GM12878 (cell line): ENCODE data around the gene SLC12A7. TPM values are rescaled to one million over a fixed set of nuclear protein-coding genes. Genes with fewer than 3 reads are reported as not detected.
"Not testable (repeated sequence)": the region's sequence is repeated elsewhere in the genome, so short reads cannot be mapped to it uniquely, and the experiment has no call there.

ENCODE experiments used
- ATAC-seq: fragments of 200-7000 bp; cut with Tn5 transposase; 3 replicates; pipeline ENCODE4 v1.9.1; 2020; ENCODE audit warnings: mild to moderate bottlenecking, moderate library complexity
- BruUV-seq: library from RNA; stranded (reverse); fragments of 400-500 nt; replicated peaks from 2 replicates; lab custom pipeline; 2021; lab: Mats Ljungman, UMichigan
- CTCF ChIA-PET: fragments of 300-600 bp; sonication (Branson Sonifier 250); formaldehyde crosslinking; extraction: SDS; loops from one replicate; lab custom pipeline; 2021; ENCODE audit warnings: inconsistent platforms; lab: Yijun Ruan, JAX
- POLR2A ChIA-PET: fragments of 350-600 bp; formaldehyde crosslinking; extraction: SDS; loops from one replicate; lab custom pipeline; 2021; ENCODE audit warnings: inconsistent platforms; lab: Charles Lee
- RAD21 ChIA-PET: fragments of 300-600 bp; sonication (Branson Sonifier 250); formaldehyde crosslinking; loops from one replicate; lab custom pipeline; 2023; ENCODE audit warnings: antibody characterized with exemption; ENCODE audit not compliant: unreplicated experiment; lab: Charles Lee
- SMC1A ChIA-PET: fragments of 300-600 bp; sonication (Branson Sonifier 250); formaldehyde crosslinking; loops from one replicate; lab custom pipeline; 2023; ENCODE audit not compliant: unreplicated experiment, uncharacterized antibody; lab: Charles Lee
- DNase-seq: peaks from one replicate; pipeline ENCODE4 v3.0.0-alpha.2; 2011; ENCODE audit warnings: low read depth, low spot score
- FAIRE-seq: peaks from 3 replicates; lab custom pipeline; 2011; peaks lifted over from hg19 to GRCh38; lab: Jason Lieb, UNC
- H2AFZ ChIP-seq: 2 replicates; pipeline ENCODE4 v1.6.0; 2011; ENCODE audit warnings: low read depth, low read length, control low read depth; ENCODE audit not compliant: control insufficient read depth
- H3K27ac ChIP-seq: 2 replicates; pipeline ENCODE4 v1.5.1; 2011; ENCODE audit warnings: control low read depth; ENCODE audit not compliant: control insufficient read depth, insufficient read depth
- H3K27me3 ChIP-seq, 2 experiments: replicated peaks in 1 of 2; 2 replicates each; pipeline versions ENCODE4 v1.6.0 to v1.6.1; 2011; ENCODE audit warnings: low read length in 1 of 2; ENCODE audit not compliant: control insufficient read depth in 2 of 2, insufficient read depth in 2 of 2
- H3K36me3 ChIP-seq, 2 experiments: 2 replicates each; pipeline ENCODE4 v1.5.1; 2011; ENCODE audit warnings: low read length in 1 of 2; ENCODE audit not compliant: control insufficient read depth in 2 of 2, insufficient read depth in 2 of 2
- H3K4me1 ChIP-seq: 2 replicates; pipeline ENCODE4 v1.6.1; 2011; ENCODE audit warnings: mild to moderate bottlenecking, low read length, moderate library complexity, mixed read lengths; ENCODE audit not compliant: control insufficient read depth, insufficient read depth
- H3K4me2 ChIP-seq: 2 replicates; pipeline ENCODE4 v1.6.0; 2011; ENCODE audit warnings: control low read depth; ENCODE audit not compliant: control insufficient read depth, insufficient read depth
- H3K4me3 ChIP-seq: fragments of 200-600 bp; sonication (generic); 2 replicates; pipeline ENCODE4 v1.5.1; 2016
- H3K79me2 ChIP-seq: 2 replicates; pipeline ENCODE4 v1.6.0; 2011; ENCODE audit warnings: low read length; ENCODE audit not compliant: control insufficient read depth, insufficient read depth
- H3K9ac ChIP-seq: 2 replicates; pipeline ENCODE4 v1.8.0; 2011; ENCODE audit warnings: low read length, control low read depth, mixed read lengths; ENCODE audit not compliant: control insufficient read depth, insufficient read depth
- H3K9me3 ChIP-seq: replicated peaks from 3 replicates; pipeline ENCODE4 v1.5.1; 2011; ENCODE audit warnings: mild to moderate bottlenecking, low read length; ENCODE audit not compliant: control insufficient read depth, insufficient read depth
- H4K20me1 ChIP-seq: 2 replicates; pipeline ENCODE4 v1.6.0; 2011; ENCODE audit not compliant: control insufficient read depth, insufficient read depth
- ATF7 ChIP-seq: fragments of 450-650 bp; IDR thresholded peaks from 2 replicates; pipeline ENCODE4 v1.6.1; 2016; ENCODE audit warnings: low read depth, mild to moderate bottlenecking
- CHD4 ChIP-seq: fragments of 200-600 bp; sonication (generic); IDR thresholded peaks from 2 replicates; pipeline ENCODE4 v1.6.1; 2016; ENCODE audit warnings: mild to moderate bottlenecking
- EGR1 ChIP-seq, 2 experiments: IDR thresholded peaks; 1 replicate in 1 of 2; 2 replicates in 1 of 2; pipeline ENCODE4 v1.6.1; 2011 to 2012; ENCODE audit warnings: low read depth in 2 of 2, low read length in 2 of 2, borderline replicate concordance in 1 of 2, mild to moderate bottlenecking in 1 of 2, moderate library complexity in 1 of 2
- FOXM1 ChIP-seq: IDR thresholded peaks from 2 replicates; pipeline ENCODE4 v1.6.1; 2012; ENCODE audit warnings: low read depth, mild to moderate bottlenecking, inconsistent platforms, low read length, moderate library complexity
- GABPA ChIP-seq: IDR thresholded peaks from 2 replicates; pipeline ENCODE4 v1.6.1; 2014; ENCODE audit warnings: antibody characterized with exemption, low read depth, mild to moderate bottlenecking, inconsistent platforms
- GATAD2B ChIP-seq: fragments of 450-650 bp; conservative IDR thresholded peaks from 2 replicates; pipeline ENCODE4 v1.6.1; 2017; ENCODE audit warnings: low read depth, mild to moderate bottlenecking, moderate library complexity
- HDGF ChIP-seq: fragments of 450-650 bp; IDR thresholded peaks from 2 replicates; pipeline ENCODE4 v1.6.1; 2016; ENCODE audit warnings: antibody characterized with exemption
- IRF4 ChIP-seq: IDR thresholded peaks from 2 replicates; pipeline ENCODE4 v1.6.1; 2011; ENCODE audit warnings: low read depth, low read length
- KLF5 ChIP-seq: fragments of 450-650 bp; IDR thresholded peaks from 2 replicates; pipeline ENCODE4 v1.6.1; 2014; ENCODE audit warnings: mild to moderate bottlenecking; ENCODE audit not compliant: partially characterized antibody
- NFXL1 ChIP-seq: fragments of 450-650 bp; IDR thresholded peaks from 2 replicates; pipeline ENCODE4 v1.6.1; 2017; ENCODE audit warnings: antibody characterized with exemption, mild to moderate bottlenecking, borderline replicate concordance
- SIN3A ChIP-seq: IDR thresholded peaks from 2 replicates; pipeline ENCODE4 v1.6.1; 2012; ENCODE audit warnings: low read depth, low read length, improper control_type of control experiment
- SREBF2 ChIP-seq: IDR thresholded peaks from 2 replicates; pipeline ENCODE4 v1.6.1; 2012; ENCODE audit warnings: mild to moderate bottlenecking, low read length
- SUPT20H ChIP-seq: IDR thresholded peaks from 2 replicates; pipeline ENCODE4 v1.6.1; 2011; ENCODE audit warnings: low read depth, mild to moderate bottlenecking, low read length, moderate library complexity, borderline replicate concordance; ENCODE audit not compliant: control insufficient read depth
- TAF1 ChIP-seq: IDR thresholded peaks from 2 replicates; pipeline ENCODE4 v1.6.1; 2011; ENCODE audit warnings: mild to moderate bottlenecking, low read depth, low read length, borderline replicate concordance
- ZNF207 ChIP-seq: fragments of 450-650 bp; IDR thresholded peaks from 2 replicates; pipeline ENCODE4 v1.6.1; 2014; ENCODE audit warnings: antibody characterized with exemption, mild to moderate bottlenecking, borderline replicate concordance
- WGBS: methylation state at CpG from one replicate; pipeline ENCODE4 v1.1.6; 2016; ENCODE audit warnings: low lambda C conversion rate; ENCODE audit not compliant: insufficient replicate concordance, insufficient coverage; ENCODE audit errors: missing lambda C conversion rate; 5-methylcytosine and 5-hydroxymethylcytosine counted together
- in situ Hi-C: fragments of 300-500 bp; cut with MboI; formaldehyde crosslinking; loops from 9 replicates; pipeline ENCODE4 v1.14.3; 2018; ENCODE audit warnings: mixed read lengths
- intact Hi-C: fragments of 100-400 bp; cut with micrococcal nuclease; formaldehyde crosslinking; loops from one replicate; pipeline ENCODE4 v1.14.2; 2022; ENCODE audit not compliant: unreplicated experiment
- polyA plus RNA-seq, 11 experiments: library from polyadenylated mRNA; depleted of rRNA in 4 of 11; unstranded in 6 of 11; stranded (reverse) in 5 of 11; fragments of >200 nt; fragmentation: Nextera tagmentation in 4 of 11; fragmentation: Illumina TruSeq in 1 of 11; extraction: Ambion mirVana in 4 of 11; extraction: Trizol in 1 of 11; gene quantifications; 1 replicate in 1 of 11; 2 replicates in 10 of 11; pipeline versions ENCODE4 v1.2.1 to v1.2.3, GENCODE V29; 2011 to 2016; ENCODE audit warnings: inconsistent platforms in 2 of 11, missing spikeins in 2 of 11, low read depth in 1 of 11
- total RNA-seq, 4 experiments: library from RNA; depleted of rRNA in 3 of 4; stranded (reverse); fragments of >200 nt in 3 of 4; fragmentation: Illumina TruSeq in 1 of 4; extraction: Trizol in 1 of 4; gene quantifications; 2 replicates each; pipeline versions ENCODE4 v1.2.1 to v1.2.3, GENCODE V29; 2013 to 2021
- TF ChIP-seq, protein P1 (sequence below): fragments of 450-650 bp; IDR thresholded peaks from 2 replicates; pipeline ENCODE4 v1.6.1; 2017; ENCODE audit warnings: mild to moderate bottlenecking, moderate library complexity
- TF ChIP-seq, protein P2 (sequence below): IDR thresholded peaks from 2 replicates; pipeline ENCODE4 v1.6.1; 2011; ENCODE audit warnings: low read depth, mild to moderate bottlenecking, low read length, moderate library complexity, borderline replicate concordance; ENCODE audit errors: extremely low read depth

Gene SLC12A7
- total and polyA plus RNA-seq, 10 of the 15 experiments (the other 5 are each of a cell fraction or from before 2014, with no cell fraction given), result 0.10 to 10.0 (median 2.9) TPM

DNA sequence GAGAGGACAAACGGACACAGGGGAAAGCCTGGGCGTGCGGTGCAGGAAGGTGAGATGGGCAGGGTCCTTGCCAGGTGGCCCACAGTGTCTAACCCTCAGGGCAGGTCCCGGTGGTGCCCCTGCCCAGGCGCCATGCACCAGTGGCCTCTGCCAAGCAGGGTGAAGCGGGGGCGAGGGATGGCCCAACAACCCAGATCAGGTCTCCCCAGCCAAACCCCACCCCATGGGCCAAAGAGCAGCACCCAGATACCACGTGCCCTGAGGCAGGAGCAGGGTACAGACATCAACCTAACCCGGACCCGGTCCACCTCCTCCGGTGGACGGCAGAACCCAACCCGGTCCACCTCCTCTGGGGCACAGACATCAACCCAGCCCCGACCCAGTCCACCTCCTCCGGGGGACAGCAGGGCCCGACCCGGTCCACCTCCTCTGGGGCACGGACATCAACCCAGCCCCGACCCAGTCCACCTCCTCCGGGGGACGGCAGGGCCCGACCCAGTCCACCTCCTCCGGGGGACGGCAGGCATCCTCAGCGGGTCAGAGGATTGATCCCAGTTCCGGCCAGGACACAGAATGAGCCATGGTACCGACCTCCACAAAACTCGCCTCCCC is 12.8 kb downstream of the SLC12A7 start:
- no peaks in the 10 kb centered on the region for H3K9me3 ChIP-seq
- H3K27me3 ChIP-seq, result no peaks in the 10 kb centered on the region
- in situ Hi-C loops, result no loop called here
- no peaks in the 10 kb centered on the region; a peak in 1 of 4 replicates for H3K36me3 ChIP-seq
- ChIA-PET RAD21 (no interaction called here), CTCF (no interaction called here), POLR2A (no interaction called here), SMC1A (no interaction called here)
- intact Hi-C loops, result no loop called here
- H3K9ac ChIP-seq, result no peak overlapping the region
- no TSS peak for BruUV-seq
- FAIRE-seq (no peak), DNase-seq (no peak), ATAC-seq (no peak)
- TF ChIP-seq ATF7 (no peak), FOXM1 (no peak), GABPA (no peak), CHD4 (no peak), KLF5 (no peak), SREBF2 (no peak), GATAD2B (no peak), SIN3A (no peak), TAF1 (no peak), SUPT20H (no peak), HDGF (no peak), EGR1 (IDR thresholded peaks at IDR 0.05; ENCODE audit: borderline replicate concordance in 1 of 2, low read depth in 2 of 2, low read length in 2 of 2) (no peak), IRF4 (no peak), NFXL1 (no peak), ZNF207 (no peak)
- TF ChIP-seq, protein P1, sequence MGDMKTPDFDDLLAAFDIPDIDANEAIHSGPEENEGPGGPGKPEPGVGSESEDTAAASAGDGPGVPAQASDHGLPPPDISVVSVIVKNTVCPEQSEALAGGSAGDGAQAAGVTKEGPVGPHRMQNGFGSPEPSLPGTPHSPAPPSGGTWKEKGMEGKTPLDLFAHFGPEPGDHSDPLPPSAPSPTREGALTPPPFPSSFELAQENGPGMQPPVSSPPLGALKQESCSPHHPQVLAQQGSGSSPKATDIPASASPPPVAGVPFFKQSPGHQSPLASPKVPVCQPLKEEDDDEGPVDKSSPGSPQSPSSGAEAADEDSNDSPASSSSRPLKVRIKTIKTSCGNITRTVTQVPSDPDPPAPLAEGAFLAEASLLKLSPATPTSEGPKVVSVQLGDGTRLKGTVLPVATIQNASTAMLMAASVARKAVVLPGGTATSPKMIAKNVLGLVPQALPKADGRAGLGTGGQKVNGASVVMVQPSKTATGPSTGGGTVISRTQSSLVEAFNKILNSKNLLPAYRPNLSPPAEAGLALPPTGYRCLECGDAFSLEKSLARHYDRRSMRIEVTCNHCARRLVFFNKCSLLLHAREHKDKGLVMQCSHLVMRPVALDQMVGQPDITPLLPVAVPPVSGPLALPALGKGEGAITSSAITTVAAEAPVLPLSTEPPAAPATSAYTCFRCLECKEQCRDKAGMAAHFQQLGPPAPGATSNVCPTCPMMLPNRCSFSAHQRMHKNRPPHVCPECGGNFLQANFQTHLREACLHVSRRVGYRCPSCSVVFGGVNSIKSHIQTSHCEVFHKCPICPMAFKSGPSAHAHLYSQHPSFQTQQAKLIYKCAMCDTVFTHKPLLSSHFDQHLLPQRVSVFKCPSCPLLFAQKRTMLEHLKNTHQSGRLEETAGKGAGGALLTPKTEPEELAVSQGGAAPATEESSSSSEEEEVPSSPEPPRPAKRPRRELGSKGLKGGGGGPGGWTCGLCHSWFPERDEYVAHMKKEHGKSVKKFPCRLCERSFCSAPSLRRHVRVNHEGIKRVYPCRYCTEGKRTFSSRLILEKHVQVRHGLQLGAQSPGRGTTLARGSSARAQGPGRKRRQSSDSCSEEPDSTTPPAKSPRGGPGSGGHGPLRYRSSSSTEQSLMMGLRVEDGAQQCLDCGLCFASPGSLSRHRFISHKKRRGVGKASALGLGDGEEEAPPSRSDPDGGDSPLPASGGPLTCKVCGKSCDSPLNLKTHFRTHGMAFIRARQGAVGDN, result no peak
- TF ChIP-seq, protein P2, sequence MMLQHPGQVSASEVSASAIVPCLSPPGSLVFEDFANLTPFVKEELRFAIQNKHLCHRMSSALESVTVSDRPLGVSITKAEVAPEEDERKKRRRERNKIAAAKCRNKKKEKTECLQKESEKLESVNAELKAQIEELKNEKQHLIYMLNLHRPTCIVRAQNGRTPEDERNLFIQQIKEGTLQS, result no peak
- no peak overlapping the region for H3K27ac ChIP-seq
- no peaks in the 10 kb centered on the region for H3K4me1 ChIP-seq
- H3K4me3 ChIP-seq, result no peak overlapping the region
- no peaks in the 10 kb centered on the region; the same call in 1 of the 2 replicates for H3K79me2 ChIP-seq
- no peaks in the 10 kb centered on the region for H4K20me1 ChIP-seq
- WGBS, result 53% methylated on average over 28 of the region's 28 CpGs
- no peak overlapping the region for H3K4me2 ChIP-seq
- no peak overlapping the region for H2AFZ ChIP-seq

DNA sequence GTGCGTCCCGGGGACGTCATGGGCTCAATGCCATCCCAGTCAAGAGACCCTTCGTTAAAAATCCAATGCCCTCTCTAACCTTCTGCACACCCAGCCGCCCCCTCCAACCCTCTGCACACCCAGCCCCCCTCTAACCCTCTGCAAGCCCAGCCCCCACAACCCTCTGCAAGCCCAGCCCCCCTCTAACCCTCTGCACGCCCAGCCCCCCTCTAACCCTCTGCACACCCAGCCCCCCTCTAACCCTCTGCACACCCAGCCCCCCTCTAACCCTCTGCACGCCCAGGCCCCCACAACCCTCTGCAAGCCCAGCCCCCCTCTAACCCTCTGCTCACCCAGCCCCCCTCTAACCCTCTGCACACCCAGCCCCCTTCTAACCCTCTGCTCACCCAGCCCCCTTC is 13.9 kb downstream of the SLC12A7 start:
- H3K36me3 ChIP-seq, H3K79me2 ChIP-seq, H3K27me3 ChIP-seq, H3K9me3 ChIP-seq, DNase-seq, FAIRE-seq, H3K9ac ChIP-seq, intact Hi-C loops, H2AFZ ChIP-seq, CTCF ChIA-PET, H3K4me3 ChIP-seq, SMC1A ChIA-PET, H3K4me2 ChIP-seq, ATAC-seq, H3K4me1 ChIP-seq, H3K27ac ChIP-seq, BruUV-seq, in situ Hi-C loops, H4K20me1 ChIP-seq, RAD21 ChIA-PET, POLR2A ChIA-PET: not testable (repeated sequence)
- 78% methylated on average over 5 of the region's 7 CpGs for WGBS
